ENCODE measurements around the gene ZCCHC2. TPM values are rescaled to one million over a fixed set of nuclear protein-coding genes. Genes with fewer than 3 reads are reported as not detected.
A peak's percentile ranks its signal among the peaks of the same experiment; 100 is the strongest.

The ZCCHC2 gene
- total RNA-seq, 1 donor from 2014 or later = 18.1 TPM

DNA sequence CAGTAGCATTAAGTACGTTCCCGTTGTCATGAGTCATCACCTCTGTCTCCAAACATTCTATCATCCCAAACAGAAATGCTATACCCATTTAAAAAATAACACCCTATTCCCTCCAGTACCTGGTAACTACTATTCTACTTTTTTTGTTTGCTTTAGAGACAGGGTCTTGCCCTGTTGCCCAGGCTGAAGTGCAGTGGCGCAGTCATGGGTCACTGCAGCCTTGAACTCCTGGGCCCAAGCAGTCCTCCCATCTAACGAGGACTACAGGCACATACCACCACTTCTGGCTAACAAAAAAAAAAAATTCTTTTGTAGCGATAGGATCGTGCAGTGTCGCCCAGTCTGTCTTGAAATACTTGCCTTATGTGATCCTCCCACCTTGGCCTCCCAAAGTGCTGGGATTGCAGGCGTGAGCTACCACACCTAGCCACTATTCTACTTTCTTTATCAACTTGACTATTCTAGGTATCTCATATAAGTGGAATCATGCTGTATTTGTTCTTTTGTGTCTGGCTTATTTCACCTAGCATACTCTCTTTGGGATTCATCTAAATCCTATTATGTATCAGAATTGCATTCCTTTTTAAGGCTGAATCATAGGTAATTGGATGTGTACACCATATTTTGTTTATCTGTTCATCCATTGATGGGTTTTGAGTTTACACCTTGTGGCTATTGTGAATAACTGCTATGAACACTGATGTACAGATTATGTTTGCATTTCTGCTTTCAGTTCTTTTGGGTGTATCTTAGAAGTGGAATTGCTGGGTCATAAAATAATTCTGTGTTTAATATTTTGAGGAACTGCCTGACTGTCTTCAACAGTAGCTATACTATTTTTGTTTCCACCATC lies 14.4 kb downstream of the ZCCHC2 start:
- no peak for DNase-seq (ENCODE audit: extremely low read depth, low read depth, low spot score)

DNA sequence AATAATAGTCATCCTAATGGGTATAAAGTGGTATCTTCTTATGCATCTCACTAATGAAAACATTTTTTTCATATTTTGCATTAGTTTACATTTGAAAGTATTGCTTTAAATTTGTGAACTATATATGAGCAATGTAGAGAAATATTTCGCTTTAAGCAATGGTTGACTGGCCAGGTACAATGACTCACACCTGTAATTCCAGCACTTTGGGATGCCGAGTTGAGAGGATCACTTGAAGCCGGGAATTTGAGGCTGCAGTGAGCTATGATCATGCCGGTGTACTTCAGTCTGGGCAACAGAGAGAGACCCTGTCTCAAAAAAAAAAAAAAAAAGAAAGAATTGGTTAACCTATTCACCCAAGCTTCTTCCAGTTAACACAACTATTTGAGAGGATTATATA lies 15.1 kb downstream of the ZCCHC2 start:
- no peak for DNase-seq (ENCODE audit: extremely low read depth, low read depth, low spot score)

DNA sequence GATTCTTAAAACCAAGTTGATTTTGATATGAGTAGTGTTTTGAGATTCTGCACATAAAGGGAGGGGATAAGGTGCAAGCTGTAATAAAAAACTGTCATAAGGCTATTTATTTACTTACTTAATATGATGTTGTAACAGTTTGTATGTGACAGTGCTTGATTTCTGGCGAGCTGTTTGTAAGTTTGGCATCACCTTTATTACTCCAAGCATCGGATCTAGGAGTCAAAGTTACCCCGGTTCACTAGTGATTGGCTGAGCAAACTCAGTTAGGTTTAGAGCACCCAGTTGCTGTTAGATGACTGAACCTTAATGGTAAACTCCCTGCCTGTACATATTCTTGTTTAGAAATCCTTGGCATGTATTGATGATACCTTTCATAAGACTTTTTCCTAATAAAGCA lies 16.1 kb downstream of the ZCCHC2 start:
- no peak for DNase-seq (ENCODE audit: extremely low read depth, low read depth, low spot score)

DNA sequence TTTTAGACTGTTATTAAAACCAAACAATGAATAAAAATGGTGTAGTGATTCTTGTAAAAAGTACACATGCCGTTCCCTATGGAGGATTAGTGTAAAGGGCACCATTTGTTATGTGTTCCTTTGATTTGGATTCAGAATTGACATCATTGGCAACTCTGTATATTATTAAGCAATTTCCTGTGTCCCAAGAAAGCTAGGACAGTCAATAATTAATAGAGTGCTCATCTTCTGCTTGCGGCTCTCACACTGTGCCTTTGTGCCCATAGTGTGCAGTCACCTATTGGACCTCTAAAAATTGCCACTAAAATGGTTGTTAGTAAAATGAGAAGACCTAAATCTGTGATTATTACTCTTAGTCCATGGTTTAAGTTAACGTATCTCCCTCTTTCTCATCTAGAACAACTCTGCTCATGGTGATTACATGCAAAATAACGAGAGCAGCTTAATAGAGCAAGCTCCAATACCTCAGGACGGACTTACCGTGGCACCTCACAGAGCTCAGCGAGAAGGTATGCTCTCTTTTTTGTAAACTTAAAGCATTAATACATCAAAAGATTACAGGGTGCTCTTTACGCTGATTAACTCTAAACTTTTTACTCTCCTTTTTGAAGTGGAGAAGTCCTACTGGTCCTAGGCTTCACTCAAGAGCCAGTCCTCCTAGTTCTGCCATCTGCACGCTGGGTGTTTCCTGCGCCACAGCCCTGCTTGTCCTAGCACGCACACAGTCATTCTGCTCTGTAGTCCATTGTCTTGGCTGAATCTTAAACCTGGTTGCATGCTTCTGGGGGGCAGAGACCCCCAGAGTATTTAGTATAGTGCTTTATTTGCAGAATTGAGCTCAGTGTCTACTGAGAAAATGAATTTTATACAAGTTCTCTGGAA lies 16.7 kb downstream of the ZCCHC2 start:
- no peak for DNase-seq (ENCODE audit: extremely low read depth, low read depth, low spot score)

GRCh38 chr18:62543021-62543420 lies 20.2 kb downstream of the ZCCHC2 start:
- DNase-seq (ENCODE audit: extremely low read depth, low read depth, low spot score) = no peak

- no peak for DNase-seq (ENCODE audit: extremely low read depth, low read depth, low spot score)
Measured at GRCh38 chr18:62545098-62545497, 22.3 kb downstream of the ZCCHC2 start.

- no peak for DNase-seq (ENCODE audit: extremely low read depth, low read depth, low spot score)
Measured at GRCh38 chr18:62549755-62550154, 26.9 kb downstream of the ZCCHC2 start.

DNA sequence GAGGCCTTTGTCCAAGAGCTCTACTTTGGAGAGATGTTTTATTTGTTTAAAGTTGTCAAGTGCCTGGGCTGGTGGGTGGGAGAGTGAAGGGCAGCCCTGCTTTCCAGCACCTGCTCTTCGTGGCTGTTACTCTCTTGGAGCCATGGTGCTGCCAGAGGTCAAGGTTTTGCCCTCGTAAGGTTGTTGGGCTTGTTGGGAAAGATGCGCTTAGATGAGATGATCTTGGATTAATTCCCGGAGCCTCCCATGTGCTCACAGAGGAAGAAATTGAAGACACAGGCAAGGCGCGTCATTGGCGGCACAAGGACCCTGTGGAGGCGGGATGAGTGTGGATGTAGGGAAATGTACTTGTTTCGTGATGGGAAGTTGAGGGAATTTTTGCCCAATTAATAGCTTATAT lies 27.9 kb downstream of the ZCCHC2 start:
- DNase-seq (ENCODE audit: extremely low read depth, low read depth, low spot score) = no peak

DNA sequence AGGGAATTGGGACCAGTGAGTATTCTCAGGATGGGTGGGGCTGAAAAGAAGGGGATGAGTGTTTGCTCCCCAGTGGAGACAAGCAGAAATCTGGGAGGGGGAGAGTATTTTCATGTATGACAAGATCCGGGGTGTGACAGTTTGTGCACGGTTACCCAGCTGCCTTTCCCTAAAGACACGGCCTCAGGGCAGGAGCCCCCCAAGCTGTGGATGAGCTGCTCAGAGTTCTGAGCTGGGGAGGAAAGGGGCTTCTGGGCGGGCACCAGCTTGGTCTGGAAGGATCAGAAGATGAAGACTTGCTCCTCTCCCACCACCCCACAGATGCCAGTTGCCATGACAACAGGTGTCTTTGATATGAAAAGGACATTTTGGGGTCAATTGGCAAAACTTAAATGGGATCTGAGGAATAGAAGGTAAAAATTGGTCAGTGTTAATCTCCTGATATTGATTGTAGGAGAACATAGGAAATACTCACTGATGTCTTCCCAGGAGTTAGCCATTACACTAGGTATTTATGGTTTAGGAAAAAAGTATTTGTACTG lies 29.2 kb downstream of the ZCCHC2 start:
- no peak for DNase-seq (ENCODE audit: extremely low read depth, low read depth, low spot score)

DNA sequence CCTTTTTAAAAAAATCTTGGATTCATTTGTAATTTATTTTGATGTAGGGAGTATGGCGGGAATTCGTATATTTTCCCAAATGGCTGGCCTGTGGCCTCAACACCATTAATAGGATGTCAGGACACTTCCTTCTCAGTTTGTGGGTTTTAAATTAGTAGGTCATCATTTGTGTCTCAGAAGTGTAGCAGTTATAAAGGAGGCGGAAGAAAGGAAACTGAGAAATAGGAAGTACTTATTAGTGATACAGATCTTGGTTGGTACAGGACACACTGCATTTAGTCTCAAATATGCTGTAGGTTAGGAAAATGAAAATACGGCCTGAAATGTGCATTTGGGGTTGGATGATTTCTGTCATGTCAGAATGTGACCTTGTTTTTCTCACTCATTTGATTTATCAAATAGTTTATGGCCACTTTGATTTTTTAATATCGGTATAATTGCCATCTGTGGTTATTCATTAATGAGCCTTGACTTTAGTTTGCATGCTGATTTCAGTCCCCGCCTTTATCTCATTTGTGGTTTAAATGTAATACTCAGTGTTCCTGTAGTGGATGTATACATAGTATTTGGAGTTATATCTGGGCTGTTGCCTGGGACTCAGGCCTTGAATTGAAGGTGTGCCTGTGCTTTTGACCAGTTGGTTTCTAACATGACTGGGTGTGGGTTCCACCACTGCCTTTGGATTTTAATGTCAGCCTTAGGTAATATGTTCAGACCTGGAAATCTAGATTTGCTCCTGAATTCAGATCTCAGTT lies 31.4 kb downstream of the ZCCHC2 start:
- no peak for DNase-seq (ENCODE audit: extremely low read depth, low read depth, low spot score)

DNA sequence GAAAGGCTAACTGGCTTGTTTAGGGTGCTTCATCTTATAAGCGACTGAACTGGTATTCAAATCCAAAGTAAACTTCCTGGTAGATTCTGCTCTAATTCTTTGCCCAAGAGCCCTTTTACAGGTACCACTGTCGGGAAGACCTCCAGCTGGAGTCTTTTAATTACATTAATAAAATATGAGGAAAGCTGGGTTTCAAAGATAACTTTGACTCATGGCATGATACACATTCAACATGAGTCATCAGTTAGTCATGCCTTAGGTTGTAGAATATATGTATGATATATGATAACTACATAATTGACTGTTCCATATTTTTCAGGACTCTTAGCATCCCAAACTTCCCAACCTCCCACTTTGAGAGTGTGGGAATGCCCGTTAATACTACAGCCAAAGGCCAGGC lies 32.3 kb downstream of the ZCCHC2 start:
- peak; percentile 47 for DNase-seq (ENCODE audit: extremely low read depth, low read depth, low spot score)

DNA sequence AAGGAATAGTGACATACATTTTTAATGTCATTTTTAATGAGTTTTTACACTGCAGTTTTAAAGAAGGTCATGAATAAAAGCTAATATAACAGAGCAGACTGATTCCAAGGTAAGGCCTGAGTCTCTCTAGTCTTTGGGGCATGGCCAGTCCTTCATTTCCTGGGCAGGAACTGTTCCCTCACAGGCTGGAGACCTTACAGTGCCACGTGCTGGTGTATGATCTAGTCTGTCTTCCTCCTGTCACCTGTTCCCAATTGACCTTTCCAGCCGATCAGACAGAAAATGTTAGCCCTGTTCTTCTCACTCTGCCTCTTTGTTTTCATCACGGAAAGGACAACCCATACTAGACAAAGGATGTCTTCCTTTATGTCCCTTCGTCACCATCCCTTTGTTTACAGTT lies 33.6 kb downstream of the ZCCHC2 start:
- no peak for DNase-seq (ENCODE audit: extremely low read depth, low read depth, low spot score)

- DNase-seq (ENCODE audit: extremely low read depth, low read depth, low spot score) = no peak
Measured at GRCh38 chr18:62558015-62558663, 35.3 kb downstream of the ZCCHC2 start.

DNA sequence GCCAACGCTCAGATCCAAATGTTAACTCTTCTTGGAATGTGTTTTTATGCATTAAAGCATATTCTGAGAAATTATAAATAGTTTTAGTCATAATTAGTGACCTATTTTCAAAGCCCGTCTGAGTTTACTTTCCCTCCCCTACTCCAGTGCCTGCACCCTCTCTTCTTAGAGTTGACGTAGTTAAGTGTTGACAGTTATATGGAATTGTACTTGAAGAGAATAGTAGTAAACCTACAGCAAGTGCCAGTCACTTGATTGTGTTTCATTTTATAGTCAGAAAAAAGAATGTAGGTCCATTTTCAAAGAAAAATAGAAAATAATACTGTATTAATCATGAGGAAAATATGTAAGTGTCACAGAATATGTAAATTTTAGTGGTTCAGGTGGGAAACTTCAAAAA lies 41.2 kb downstream of the ZCCHC2 start:
- no peak for DNase-seq (ENCODE audit: extremely low read depth, low read depth, low spot score)

GRCh38 chr18:62566199-62566598 lies 43.4 kb downstream of the ZCCHC2 start:
- DNase-seq (ENCODE audit: extremely low read depth, low read depth, low spot score) = no peak

DNA sequence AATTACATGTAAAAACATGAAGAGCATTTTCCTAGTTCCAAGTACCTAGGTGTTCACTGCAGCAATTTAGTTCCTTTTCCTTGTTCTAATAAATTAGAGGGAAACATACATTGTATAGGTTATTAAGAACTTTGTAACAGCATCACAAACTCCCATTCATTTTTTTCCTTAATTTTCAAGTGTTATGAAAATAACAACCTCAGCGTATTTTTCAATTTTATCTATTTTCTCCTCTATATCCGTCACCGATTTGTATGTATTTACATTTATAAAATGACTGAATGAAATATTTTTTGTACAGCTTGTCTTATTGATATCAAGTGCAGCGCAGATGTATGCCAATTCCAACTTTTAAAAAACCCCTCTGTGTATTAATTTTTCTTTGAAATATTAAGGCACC lies 44.0 kb downstream of the ZCCHC2 start:
- no peak for DNase-seq (ENCODE audit: extremely low read depth, low read depth, low spot score)

- no peak for DNase-seq (ENCODE audit: extremely low read depth, low read depth, low spot score)
Measured at GRCh38 chr18:62569081-62569655, 46.3 kb downstream of the ZCCHC2 start.

- DNase-seq (ENCODE audit: extremely low read depth, low read depth, low spot score) = no peak
Measured at GRCh38 chr18:62571037-62571436, 48.2 kb downstream of the ZCCHC2 start.

DNA sequence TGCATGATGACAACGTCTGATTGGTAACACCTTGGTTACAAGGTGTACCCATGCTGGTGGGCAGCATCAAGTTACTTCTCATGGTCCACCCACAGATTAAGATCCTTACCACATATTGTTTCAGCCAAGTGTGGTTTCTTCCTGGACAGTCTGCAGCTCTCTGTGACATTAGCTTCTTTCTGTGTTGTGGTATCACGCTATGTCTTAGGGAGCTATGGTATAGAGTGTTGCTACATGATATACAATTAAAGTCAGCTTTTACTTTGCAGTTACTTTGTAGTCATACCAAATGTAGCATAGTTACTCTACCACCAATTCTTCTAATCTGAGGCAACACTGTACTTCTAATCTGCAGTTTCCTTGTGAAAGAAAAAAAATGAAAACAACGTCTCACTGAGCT lies 48.8 kb downstream of the ZCCHC2 start:
- DNase-seq (ENCODE audit: extremely low read depth, low read depth, low spot score) = no peak

DNA sequence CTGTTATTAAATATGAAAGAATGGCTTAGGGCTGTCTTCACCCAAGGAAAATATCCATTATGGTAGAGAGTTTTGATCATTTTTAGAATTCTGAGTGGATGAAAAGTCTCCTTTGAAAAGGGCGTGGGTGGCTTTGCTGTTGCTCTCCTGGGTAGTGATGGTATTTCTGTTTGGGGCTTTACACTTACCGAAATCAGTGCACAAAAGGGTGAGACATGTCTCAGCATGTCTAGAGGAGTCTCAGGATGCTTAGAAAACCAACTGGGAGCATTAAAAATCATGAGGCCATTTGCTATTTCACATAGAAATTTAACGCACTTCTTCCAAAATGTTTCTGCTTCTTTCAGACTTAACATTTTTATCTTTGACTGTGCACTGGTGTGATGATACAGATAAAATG lies 49.6 kb downstream of the ZCCHC2 start:
- DNase-seq (ENCODE audit: extremely low read depth, low read depth, low spot score) = no peak
